Coronary artery (tissue), 2 donors: ENCODE data around the gene C1orf174.

Source experiments
- DNase-seq: peaks from one replicate; pipeline ENCODE4 v3.0.0-alpha.2; 2017; ENCODE audit warnings: low spot score
- H3K27ac ChIP-seq, 2 donors: fragments of 200-600 bp; sonication (generic); one replicate each; pipeline ENCODE4 v1.5.1; 2016 to 2019
- H3K4me3 ChIP-seq: fragments of 200-600 bp; sonication (generic); 2 replicates; pipeline ENCODE4 v1.5.1; 2016; ENCODE audit warnings: mild to moderate bottlenecking, moderate library complexity
- CTCF ChIP-seq: fragments of 200-600 bp; sonication (generic); IDR thresholded peaks from one replicate; pipeline ENCODE4 v1.5.1; 2019; ENCODE audit warnings: antibody characterized with exemption

The C1orf174 gene

GRCh38 chr1:3847081-3847480 lies 53.0 kb downstream of the C1orf174 start:
- no peak for TF ChIP-seq CTCF
- H3K27ac ChIP-seq = no peak overlapping the region
- DNase-seq = no peak
- no peak overlapping the region for H3K4me3 ChIP-seq

- no peak for DNase-seq
- no peak overlapping the region for H3K27ac ChIP-seq
- H3K4me3 ChIP-seq = no peak overlapping the region
- TF ChIP-seq CTCF = no peak
Observed at GRCh38 chr1:3846541-3846940, 53.5 kb downstream of the C1orf174 start.

- TF ChIP-seq CTCF = no peak
- Histone ChIP-seq H3K4me3 (no peak overlapping the region), H3K27ac (no peak overlapping the region)
- no peak for DNase-seq
Observed at GRCh38 chr1:3842912-3843311, 57.2 kb downstream of the C1orf174 start.

GRCh38 chr1:3841491-3841890 lies 58.6 kb downstream of the C1orf174 start:
- H3K4me3 ChIP-seq = no peak overlapping the region
- H3K27ac ChIP-seq = no peak overlapping the region
- no peak for DNase-seq
- TF ChIP-seq CTCF = no peak
